Stimulated activated CD8-positive, alpha-beta memory T cell treated with anti-CD3 and anti-CD28 coated beads, Interleukin-4, amount 100 ng/mL, for 4 hours (primary cell): ENCODE data around the gene GDE1.
A peak's percentile ranks its signal among the peaks of the same experiment; 100 is the strongest.
"Not testable (repeated sequence)": the region's sequence is repeated elsewhere in the genome, so short reads cannot be mapped to it uniquely, and the experiment has no call there.

Source experiments
- DNase-seq, 2 donors: peaks; one replicate each; pipeline ENCODE4 v3.0.0-alpha.2; 2020; ENCODE audit warnings: low read depth in 2 of 2, low spot score in 1 of 2

Gene GDE1, protein sequence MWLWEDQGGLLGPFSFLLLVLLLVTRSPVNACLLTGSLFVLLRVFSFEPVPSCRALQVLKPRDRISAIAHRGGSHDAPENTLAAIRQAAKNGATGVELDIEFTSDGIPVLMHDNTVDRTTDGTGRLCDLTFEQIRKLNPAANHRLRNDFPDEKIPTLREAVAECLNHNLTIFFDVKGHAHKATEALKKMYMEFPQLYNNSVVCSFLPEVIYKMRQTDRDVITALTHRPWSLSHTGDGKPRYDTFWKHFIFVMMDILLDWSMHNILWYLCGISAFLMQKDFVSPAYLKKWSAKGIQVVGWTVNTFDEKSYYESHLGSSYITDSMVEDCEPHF

DNA sequence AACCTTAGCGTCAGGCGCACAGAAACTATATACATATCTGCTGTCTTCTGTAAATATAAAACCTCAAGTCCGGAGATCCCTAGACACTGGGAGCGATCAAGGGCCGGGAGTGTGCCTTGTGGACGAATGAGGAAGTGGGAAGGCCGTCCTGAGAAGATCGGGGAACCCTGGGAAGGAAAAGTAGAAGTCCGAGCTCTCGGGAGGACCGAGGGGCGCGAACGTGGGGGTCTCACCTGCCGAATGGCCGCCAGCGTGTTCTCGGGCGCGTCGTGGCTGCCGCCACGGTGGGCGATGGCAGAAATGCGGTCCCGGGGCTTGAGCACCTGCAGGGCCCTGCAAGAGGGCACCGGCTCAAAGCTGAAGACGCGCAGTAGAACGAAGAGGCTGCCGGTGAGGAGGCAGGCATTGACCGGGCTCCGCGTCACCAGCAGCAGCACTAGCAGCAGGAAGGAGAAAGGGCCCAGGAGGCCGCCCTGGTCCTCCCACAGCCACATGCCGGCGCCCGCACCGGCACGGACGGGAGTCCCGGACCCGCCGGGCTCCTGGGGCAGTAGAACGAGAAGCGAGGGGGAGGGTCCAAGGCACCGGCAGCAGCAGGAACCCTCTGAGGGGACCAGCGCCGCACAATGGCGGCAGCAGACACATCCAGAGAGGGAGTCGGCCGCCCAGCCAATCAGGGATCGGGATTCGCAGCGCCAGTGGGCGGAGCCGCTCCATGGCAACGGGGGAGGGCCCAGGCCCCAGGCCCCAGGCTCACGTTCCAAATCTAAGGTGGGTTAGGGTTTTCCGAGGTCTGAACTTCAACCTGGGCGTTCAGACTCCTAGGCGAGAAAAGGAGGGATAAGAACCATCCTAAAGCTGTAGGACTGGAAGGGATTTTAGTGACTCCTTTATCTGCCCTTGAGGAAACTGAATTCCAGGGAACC, at the start of gene GDE1:
GDE1 (minus strand) TSS at position 628 of the 926 bp plus-strand sequence; CDS start at position 494, 134 bp downstream.
- DNase-seq = peak; percentile 87 to 88

DNA sequence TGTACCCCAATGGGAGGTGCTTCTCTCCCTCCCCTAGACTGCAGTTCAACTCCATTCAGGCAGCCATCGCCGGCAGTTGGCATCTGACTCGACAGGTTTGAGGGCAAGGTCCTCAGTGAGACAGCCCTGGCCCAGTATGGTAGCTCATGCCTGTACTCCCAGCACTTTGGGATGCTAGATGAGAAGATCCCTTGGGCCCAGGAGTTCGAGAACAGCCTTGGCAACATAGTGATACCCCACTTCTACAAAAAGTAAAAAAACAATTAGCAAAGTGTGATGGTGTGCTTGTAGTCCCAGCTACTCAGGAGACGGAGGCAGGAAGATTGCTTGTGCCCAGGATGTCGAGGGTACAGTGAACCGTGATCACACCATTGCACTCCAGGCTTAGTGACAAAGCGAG, 45.7 kb upstream of the GDE1 start:
- no peak for DNase-seq

DNA sequence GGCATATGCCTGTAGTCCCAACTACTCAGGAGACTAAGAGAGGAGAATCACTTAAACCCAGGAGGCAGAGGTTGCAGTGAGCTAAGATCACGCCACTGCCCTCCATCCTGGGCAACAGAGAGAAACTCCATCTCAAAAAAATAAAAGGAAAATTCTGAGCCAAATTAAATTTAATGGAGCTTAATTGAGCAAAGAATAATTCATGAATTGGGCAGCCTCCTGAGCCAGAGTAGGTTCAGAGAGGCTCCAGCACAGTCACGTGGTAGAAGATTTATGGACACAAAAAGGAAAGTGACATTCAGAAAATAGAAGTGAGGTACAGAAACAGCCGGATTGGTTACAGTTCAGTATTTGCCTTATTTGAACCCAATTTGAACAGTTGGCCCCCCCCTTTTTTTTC, 44.5 kb upstream of the GDE1 start:
- DNase-seq = no peak

DNA sequence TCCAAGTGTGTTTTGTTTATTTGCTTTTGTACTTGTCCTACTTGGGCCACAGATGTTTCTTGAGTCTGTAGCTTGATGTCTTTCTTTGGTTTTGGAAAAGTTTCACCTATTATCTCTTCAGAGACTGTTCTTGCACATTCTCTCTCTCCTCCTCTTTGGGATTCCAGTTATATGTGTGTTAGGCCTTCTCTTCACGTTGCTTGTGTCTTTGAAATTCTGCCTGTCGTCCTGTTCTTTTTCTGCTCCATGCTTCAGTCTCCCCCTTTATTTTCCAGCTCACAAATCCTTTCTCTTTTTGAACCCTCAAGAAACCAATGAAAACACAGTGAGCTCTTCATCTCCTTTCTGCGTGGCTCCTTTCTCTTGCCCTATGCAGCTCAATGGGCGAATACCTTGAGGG, 41.5 kb upstream of the GDE1 start:
- no peak for DNase-seq

DNA sequence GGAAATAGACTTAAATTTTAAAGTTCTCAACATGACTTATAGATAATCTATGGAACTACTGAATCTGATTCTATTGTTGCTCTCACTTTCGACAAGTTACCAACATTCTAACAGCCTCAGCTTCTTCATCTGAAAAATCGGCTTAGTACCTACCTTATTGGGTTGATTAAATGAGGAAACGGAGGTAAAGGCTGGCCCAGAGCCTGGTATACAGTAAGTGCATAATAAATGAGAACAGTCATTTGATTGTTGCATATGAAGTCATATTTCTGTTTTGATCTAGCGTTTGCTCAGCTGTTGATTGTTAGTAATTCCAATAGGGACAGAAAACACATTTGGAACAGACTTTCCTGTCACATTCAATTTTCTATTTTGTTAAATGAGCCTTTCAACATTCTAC, 38.2 kb upstream of the GDE1 start:
- DNase-seq = no peak

DNA sequence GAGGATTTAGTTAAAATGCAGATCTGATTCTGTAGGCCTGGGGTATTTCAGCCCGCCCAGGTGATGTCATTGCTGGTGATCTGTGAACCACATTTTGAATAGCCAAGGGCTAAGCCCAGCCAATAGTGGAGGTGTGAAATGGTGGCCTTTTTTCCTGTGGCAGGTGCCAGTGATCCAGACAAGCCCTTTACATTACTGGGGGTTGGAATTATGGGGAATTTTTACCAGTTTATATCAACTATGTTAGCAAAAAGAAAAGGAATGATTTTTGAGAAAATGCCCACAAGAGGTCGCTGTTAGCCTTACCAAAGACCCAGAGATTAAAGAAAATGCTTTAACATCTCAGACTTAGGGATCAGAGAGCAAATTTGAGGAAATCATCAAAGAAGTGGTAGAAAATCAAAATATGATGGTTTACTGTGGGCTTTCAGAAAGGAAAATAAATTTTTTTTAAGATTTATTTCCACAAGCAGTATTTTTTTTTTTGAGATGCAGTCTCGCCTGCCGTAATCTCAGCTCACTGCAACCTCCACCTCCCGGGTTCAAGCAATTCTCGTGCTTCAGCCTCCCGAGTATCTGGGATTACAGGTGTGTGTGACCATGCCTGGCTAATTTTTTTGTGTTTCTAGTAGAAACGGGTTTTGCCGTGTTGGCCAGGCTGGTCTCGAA, 37.5 kb upstream of the GDE1 start:
- DNase-seq = no peak

DNA sequence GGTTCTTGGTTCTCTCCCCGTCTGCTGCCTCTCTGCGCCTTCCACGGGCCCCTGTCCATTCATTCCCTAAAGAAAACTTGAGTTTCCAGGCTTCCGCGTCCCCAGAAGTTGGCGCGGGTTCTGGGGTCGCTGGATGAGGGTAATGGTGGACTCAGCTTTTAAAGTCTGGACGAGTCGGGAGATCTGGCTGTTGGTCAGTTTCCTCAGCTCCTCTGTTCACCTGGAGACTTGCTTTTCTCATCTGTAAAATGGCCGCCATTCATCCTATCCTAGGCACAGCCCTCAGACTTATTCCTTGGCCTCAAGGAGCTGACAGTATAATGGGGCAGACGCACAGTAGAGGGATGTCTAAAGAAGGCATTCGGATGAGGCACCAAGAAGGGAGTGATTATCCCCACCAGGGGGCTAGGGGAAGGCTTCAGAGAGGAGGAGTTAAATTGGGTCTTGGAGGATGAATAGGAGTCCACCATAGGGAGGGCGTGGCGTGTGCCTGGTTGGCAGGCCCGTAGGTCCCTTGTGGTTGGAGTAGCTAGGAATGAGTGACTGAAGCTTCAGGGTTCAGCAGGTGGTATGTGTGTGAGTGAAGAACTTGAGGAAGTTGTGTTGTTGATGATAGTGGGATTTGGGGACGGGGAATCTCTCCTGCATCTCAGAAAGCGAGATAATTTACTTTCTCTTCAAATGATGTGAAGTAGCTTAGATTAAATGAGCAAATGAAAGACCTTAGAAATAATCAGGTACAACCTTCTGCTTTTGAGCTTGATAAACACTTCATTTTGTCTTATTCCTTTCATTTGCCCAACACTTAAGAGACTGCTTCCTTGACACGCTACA, 34.3 kb upstream of the GDE1 start:
- DNase-seq = no peak

DNA sequence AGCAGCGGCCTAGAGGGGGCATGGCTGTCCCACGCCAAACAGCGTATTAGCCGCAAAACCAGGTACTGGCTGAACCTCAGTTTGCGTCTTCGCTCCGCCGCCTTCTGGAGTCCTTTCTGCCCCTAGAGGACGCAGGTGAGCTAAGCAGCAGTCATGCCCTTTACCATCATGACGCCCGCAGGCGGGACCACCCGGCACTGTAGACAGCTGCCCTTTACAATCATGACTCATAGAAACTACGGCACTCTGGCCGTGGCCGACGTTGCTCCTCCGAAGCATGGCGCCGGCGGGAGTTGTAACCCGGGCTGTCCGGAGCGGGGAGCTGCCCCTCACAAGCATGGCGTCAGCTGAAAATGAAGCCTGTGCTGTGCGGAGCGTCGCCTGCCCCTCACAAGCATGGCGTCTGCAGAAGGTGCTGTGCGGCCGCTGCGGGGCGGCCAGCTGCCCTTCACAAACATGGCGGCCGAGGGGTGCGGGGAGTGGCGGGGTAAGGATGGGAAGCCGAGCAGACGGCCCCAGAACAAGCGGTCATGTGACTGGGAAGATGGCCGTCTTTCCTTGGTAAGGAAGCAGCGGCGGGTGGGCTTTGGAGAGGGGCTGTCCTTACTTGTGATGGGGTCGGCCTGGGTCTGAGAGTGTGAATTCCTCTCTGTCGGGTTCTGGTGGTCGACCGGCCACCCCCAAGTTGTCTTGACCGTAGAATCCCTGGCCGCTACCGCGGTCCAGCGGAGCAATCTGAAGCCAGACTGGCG, 33.5 kb upstream of the GDE1 start, which contains the start of gene VPS35L:
VPS35L (plus strand) TSS at position 518 of the 752 bp plus-strand sequence; CDS start at position 545, 27 bp downstream.
- DNase-seq = peak; percentile 91 to 94

DNA sequence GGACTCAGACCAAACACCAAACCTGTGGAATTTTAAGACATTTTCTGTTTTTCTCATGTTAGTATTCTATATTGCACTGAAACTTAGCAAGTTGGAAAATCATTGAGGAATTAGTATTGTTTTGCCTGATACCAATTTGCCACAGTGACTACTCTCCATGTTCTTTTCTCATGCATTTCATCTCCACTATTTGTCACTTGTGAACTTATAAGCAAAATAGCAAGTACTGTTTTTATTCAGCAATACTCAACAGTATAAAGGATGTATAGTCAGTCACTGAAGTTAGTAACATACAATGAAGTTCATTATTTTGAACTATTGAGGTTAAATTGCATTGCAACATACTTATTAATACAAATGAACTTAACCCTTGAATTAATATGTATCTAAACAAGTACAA, 27.8 kb upstream of the GDE1 start:
- DNase-seq = no peak

DNA sequence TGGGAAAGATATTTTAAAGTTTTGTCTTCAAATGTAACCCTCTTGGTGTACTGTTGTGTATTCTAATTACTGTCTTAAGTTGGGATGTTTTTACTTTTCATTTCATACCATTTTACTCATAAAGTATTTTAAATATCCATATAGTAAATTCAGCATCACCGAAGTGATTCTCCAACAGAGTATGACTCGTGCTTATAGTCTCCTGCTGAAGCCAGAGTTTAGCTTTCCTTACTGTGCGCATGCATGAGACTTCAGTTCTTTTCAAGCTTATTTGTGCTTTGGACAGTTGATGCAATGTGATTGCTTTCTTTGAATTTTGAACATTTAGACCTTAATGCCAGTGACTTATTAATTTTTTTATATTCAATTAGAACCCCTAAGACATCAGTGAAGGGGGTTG, 26.2 kb upstream of the GDE1 start:
- DNase-seq = no peak

DNA sequence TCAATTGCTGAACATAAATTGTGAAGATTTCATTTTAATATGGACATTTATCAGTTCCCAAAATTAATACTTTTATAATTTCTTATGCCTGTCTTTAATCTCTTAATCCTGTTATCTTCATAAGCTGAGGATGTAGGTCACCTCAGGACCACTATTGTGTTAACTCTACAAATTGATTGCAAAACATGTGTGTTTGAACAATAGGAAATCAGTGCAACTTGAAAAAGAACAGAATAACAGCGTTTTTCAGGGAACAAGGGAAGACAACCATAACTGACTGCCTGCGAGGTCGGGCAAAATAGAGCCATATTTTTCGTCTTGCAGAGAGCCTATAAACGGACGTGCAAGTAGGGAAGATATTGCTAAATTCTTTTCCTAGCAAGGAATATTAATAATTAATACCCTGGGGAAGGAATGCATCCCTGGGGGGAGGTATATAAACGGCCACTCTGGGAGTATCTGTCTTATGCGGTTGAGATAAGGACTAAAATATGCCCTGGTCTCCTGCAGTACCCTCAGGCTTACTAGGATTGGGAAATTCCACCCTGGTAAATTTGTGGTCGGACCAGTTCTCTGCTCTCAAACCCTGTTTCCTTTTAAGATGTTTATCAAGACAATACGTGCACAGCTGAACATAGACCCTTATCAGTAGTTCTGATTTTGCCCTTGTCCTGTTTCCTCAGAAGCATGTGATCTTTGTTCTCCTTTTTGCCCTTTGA, 21.5 kb upstream of the GDE1 start:
- DNase-seq = not testable (repeated sequence)

DNA sequence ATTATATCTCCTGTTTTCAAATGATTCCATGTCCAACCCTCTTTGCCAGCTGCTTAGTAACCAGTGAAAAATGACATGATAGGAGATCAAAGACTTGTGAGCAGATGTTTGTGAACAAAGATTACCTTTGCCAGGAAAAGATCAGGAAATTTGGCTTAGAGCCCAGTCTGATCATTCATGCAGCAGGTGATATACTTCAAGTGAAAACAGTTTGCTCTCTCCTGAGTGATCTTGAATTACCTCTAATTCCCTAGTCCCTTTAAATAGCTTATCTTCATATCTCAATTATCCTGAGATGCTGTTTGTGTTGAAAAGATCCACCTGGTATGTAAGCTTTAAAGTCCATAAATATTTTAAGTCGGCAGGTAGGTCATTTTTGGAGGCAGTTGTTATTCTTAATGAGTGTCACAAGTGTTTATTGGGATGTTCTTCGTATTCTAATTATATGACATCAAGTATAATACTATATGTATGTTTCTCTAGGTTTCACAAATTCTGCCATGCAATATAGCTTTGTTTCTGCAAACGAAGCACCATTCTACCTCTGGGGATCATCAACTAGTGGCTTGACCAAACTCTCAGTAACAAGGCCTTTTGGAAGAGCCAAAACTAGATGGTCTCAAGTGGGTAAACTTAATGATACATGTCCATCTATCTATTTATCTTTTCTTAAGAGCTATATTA, 20.4 kb upstream of the GDE1 start:
- no peak for DNase-seq

DNA sequence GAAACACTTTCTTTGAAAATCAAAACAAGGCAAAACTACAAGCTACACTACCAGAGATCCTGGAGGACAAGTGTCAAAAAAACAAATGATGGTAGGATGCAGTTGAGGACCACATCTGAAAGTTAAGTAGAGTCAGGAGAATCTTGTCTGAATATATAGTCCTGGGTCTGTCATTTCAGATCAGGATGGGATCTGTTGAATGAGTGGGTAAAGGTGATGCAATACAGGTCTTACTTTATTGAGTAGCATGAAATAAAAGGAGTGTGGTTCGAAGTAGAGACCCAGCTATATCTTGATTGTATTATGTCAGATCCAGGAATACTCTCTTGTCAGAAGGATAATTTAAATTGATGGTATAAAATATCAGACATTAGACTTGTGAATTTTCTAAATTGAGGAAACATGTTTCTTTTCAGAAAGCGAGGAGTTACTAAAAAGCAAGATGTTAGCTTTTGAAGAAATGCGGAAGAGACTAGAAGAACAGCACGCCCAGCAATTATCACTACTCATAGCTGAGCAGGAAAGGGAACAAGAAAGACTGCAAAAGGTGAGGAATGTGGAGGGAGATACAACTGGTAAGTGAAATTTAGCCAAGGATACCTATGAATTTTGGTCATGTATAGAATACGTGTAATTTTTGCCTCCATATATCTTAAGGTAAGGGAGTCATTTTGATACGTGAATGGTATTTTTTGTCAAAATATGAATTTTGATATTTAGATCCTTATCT, 18.5 kb upstream of the GDE1 start:
- DNase-seq = no peak

DNA sequence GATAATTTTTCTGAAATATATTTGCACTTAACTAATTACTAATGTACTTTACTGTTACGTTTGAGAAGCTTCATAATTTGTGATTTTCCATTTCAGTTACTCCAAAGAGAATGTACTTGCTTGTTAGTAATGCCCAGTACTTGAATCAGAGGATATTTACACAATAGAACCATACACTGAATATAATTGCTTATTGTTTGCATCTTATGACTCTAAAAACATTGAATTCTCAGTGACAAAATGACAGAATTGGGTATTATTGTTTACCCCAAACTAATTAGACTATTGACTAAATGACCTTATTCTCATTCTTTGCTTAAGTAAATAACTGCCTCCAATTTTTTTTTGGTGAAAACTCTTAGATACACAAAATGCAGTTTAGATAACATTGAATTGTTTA, 10.7 kb upstream of the GDE1 start:
- no peak for DNase-seq

DNA sequence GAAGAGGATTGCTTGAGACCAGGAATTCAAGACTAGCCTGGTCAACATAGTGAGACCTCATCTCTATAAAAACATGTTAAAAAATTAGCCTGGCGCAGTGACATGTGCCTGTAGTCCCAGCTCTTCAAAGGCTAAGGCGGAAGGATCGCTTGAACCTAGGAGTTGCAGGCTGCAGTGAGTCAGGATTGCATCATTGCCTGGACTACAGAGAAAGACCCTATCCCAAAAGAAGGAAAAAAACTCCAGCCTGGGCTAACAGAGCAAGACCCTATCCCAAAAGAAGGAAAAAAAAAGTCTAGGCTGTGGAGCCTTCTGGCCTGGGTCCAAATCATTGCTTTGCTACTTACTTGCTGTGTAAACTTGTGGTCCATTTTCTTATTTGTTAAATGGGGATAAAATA, 6.8 kb upstream of the GDE1 start:
- no peak for DNase-seq

DNA sequence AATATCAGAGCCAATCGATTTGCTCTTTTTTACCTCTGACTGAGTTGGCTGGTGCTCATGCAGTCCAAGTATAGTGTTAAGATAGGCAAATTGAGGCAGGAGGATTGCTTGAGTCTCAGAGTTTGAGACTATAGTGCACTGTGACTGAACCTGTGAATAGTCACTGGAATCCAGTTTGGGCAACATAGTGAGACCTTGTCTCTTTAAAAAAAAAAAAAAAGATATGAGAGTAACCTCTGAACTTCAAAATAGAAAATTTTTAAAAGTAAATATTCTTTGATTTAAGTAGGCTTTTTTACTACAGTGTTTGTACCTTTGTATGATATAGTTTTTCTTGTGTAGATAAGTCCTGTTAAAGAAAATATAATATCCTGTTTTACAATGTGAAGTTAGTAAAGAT, 5.3 kb upstream of the GDE1 start:
- DNase-seq = no peak

DNA sequence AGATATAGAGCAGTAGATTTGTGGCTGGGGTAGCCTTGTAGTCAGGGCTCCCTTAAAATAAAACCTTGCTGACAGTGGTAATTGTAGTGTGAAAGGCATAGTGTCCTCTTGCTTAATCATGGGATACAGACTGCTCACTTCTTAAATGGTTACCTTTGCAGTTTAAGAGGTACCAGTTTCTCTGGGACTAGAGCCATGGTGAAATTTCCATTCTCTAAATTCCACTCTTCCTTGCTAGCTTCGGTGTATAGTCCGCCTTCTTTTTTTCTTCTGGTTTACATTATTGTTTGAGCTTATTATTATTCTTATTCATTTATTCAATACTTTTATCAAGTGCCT, 3.5 kb upstream of the GDE1 start:
- no peak for DNase-seq
